Endothelial cell of umbilical vein (primary cell): ENCODE measurements around the gene ARID3B. TPM values are rescaled to one million over a fixed set of nuclear protein-coding genes. Genes with fewer than 3 reads are reported as not detected.

ENCODE experiments used
- BruUV-seq: library from RNA; stranded (reverse); fragments of 400-500 nt; replicated peaks from 2 replicates; lab custom pipeline; 2021; lab: Mats Ljungman, UMichigan
- CTCF ChIA-PET: fragments of 300-600, 350-600 bp; sonication (Branson Sonifier 250); formaldehyde crosslinking; loops from one replicate; lab custom pipeline; 2021; ENCODE audit warnings: antibody characterized with exemption, inconsistent platforms; lab: Charles Lee
- POLR2A ChIA-PET: fragments of 300-600, 350-600 bp; sonication (Branson Sonifier 250); formaldehyde crosslinking; loops from one replicate; lab custom pipeline; 2021; ENCODE audit warnings: antibody characterized with exemption, inconsistent platforms; lab: Charles Lee
- DNase-seq: peaks from one replicate; pipeline ENCODE4 v3.0.0-alpha.2; 2011; ENCODE audit warnings: low read depth, low spot score
- FAIRE-seq: peaks from 2 replicates; lab custom pipeline; 2011; peaks lifted over from hg19 to GRCh38; lab: Jason Lieb, UNC
- H2AFZ ChIP-seq: 2 replicates; pipeline ENCODE4 v1.6.0; 2012; ENCODE audit warnings: low read depth, low read length, control low read depth, inconsistent platforms
- H3K27ac ChIP-seq: 2 replicates; pipeline ENCODE4 v1.5.1; 2011; ENCODE audit warnings: low read depth, mild to moderate bottlenecking, control low read depth, low read length, moderate library complexity; ENCODE audit not compliant: insufficient read depth
- H3K27me3 ChIP-seq, 2 experiments: 2 replicates each; pipeline versions ENCODE4 v1.6.0 to v1.6.1; 2011; ENCODE audit warnings: low read length in 2 of 2, mixed read lengths in 1 of 2; ENCODE audit not compliant: control insufficient read depth in 2 of 2, insufficient read depth in 2 of 2
- H3K36me3 ChIP-seq, 2 experiments: 2 replicates in 1 of 2; 3 replicates in 1 of 2; pipeline ENCODE4 v1.5.1; 2011; ENCODE audit warnings: low read length in 2 of 2, mild to moderate bottlenecking in 1 of 2, moderate library complexity in 1 of 2; ENCODE audit not compliant: control insufficient read depth in 2 of 2, insufficient read depth in 2 of 2; ENCODE audit errors: extremely low read depth in 1 of 2
- H3K4me1 ChIP-seq: 3 replicates; pipeline ENCODE4 v1.5.1; 2011; ENCODE audit warnings: mild to moderate bottlenecking, low read length; ENCODE audit not compliant: control insufficient read depth, insufficient read depth; ENCODE audit errors: extremely low read depth
- H3K4me2 ChIP-seq: 2 replicates; pipeline ENCODE4 v1.6.1; 2011; ENCODE audit warnings: low read length, control low read depth, mixed read lengths; ENCODE audit not compliant: insufficient read depth
- H3K4me3 ChIP-seq, 3 experiments: fragments of 200-600 bp in 1 of 3; sonication (generic), shearing (Covaris generic) in 1 of 3; replicated peaks in 1 of 3; 2 replicates each; pipeline ENCODE4 v1.5.1; 2011 to 2016; ENCODE audit warnings: control low read depth in 3 of 3, low read length in 3 of 3, mild to moderate bottlenecking in 2 of 3, inconsistent platforms in 1 of 3, low read depth in 1 of 3, moderate library complexity in 1 of 3; ENCODE audit not compliant: insufficient read depth in 1 of 3
- H3K79me2 ChIP-seq: 2 replicates; pipeline ENCODE4 v1.6.0; 2012; ENCODE audit warnings: low read length, inconsistent platforms; ENCODE audit not compliant: control insufficient read depth, insufficient read depth
- H3K9ac ChIP-seq: replicated peaks from 2 replicates; pipeline ENCODE3; 2011; ENCODE audit warnings: low read length, control low read depth; ENCODE audit not compliant: insufficient read depth; ENCODE audit errors: extremely low read depth
- H3K9me1 ChIP-seq: replicated peaks from 3 replicates; pipeline ENCODE4 v1.6.0; 2011; ENCODE audit warnings: mild to moderate bottlenecking, low read length; ENCODE audit not compliant: control insufficient read depth, insufficient read depth; ENCODE audit errors: extremely low read depth
- H3K9me3 ChIP-seq: replicated peaks from 2 replicates; pipeline ENCODE4 v1.5.1; 2012; ENCODE audit warnings: low read length, inconsistent platforms; ENCODE audit not compliant: control insufficient read depth, insufficient read depth
- H4K20me1 ChIP-seq: replicated peaks from 2 replicates; pipeline ENCODE3; 2011; ENCODE audit warnings: mild to moderate bottlenecking, low read length; ENCODE audit not compliant: control insufficient read depth, insufficient read depth; ENCODE audit errors: extremely low read depth
- CTCF ChIP-seq, 2 donors: IDR thresholded peaks; 1 replicate in 1 of 2; 2 replicates in 1 of 2; pipeline ENCODE4 v1.5.1; 2011; ENCODE audit warnings: low read length in 2 of 2, mild to moderate bottlenecking in 2 of 2, moderate library complexity in 2 of 2, control low read depth in 1 of 2, inconsistent platforms in 1 of 2, low read depth in 1 of 2; ENCODE audit not compliant: insufficient read depth in 1 of 2; ENCODE audit errors: extremely low read depth in 1 of 2
- EZH2 ChIP-seq: IDR thresholded peaks from 2 replicates; pipeline ENCODE4 v1.6.1; 2012; ENCODE audit warnings: borderline replicate concordance, low read depth, mild to moderate bottlenecking, moderate library complexity, low read length, inconsistent platforms; ENCODE audit not compliant: severe bottlenecking
- FOS ChIP-seq: IDR thresholded peaks from 2 replicates; pipeline ENCODE4 v1.6.1; 2011; ENCODE audit warnings: mild to moderate bottlenecking, low read length, moderate library complexity, borderline replicate concordance; ENCODE audit not compliant: insufficient read depth
- JUN ChIP-seq: IDR thresholded peaks from 2 replicates; pipeline ENCODE4 v1.6.1; 2011; ENCODE audit warnings: borderline replicate concordance, low read depth; ENCODE audit not compliant: insufficient read length, insufficient read depth
- MAX ChIP-seq: IDR thresholded peaks from 2 replicates; pipeline ENCODE4 v1.6.1; 2011; ENCODE audit not compliant: insufficient read depth, insufficient read length
- POLR2A ChIP-seq: IDR thresholded peaks from 2 replicates; pipeline ENCODE4 v1.6.1; 2012; ENCODE audit warnings: low read depth, mild to moderate bottlenecking, control low read depth, low read length
- POLR2AphosphoS5 ChIP-seq: IDR thresholded peaks from 2 replicates; pipeline ENCODE4 v1.6.1; 2012; ENCODE audit warnings: low read depth, mild to moderate bottlenecking, control low read depth, low read length, moderate library complexity; ENCODE audit not compliant: insufficient read depth
- dilution Hi-C: fragments of 300-500 bp; cut with MboI; formaldehyde crosslinking; loops from one replicate; pipeline ENCODE4 v1.15.0; 2019; ENCODE audit warnings: low sequenced_read_pairs; ENCODE audit not compliant: extremely low pct_ligation_motif_present
- intact Hi-C: fragments of 100-400 bp; cut with micrococcal nuclease; formaldehyde crosslinking; loops from one replicate; pipeline ENCODE4 v1.10.0; 2022
- polyA plus RNA-seq, 4 experiments: library from polyadenylated mRNA; depleted of rRNA in 3 of 4; stranded (reverse) in 3 of 4; unstranded in 1 of 4; fragments of >200 nt; gene quantifications; 2 replicates each; pipeline versions ENCODE4 v1.2.1 to v1.2.3, GENCODE V29; 2011 to 2012; ENCODE audit warnings: missing spikeins in 1 of 4
- total RNA-seq: library from RNA; stranded (reverse); gene quantifications from 2 replicates; pipeline ENCODE4 v1.2.3, GENCODE V29; 2021

The ARID3B gene
- total and polyA plus RNA-seq, 2 donors (not counting 3 experiments of a cell fraction or from before 2014, with no cell fraction given) = 6.2 to 10.0 TPM

GRCh38 chr15:74620636-74621545 is 79.9 kb downstream of the ARID3B start:
- Histone ChIP-seq H3K4me1 (peaks cover 9% of the 10 kb centered on the region), H3K79me2 (peaks cover 57% of the 10 kb centered on the region), H3K4me2 (no peak overlapping the region), H4K20me1 (peaks cover 8% of the 10 kb centered on the region), H3K36me3 (peaks cover 33 to 63% of the 10 kb centered on the region in 2 experiments), H3K27me3 (no peaks in the 10 kb centered on the region), H3K9me1 (no peaks in the 10 kb centered on the region), H3K27ac (no peak overlapping the region), H2AFZ (no peak overlapping the region), H3K4me3 (no peak overlapping the region), H3K9ac (no peak overlapping the region), H3K9me3 (no peaks in the 10 kb centered on the region)
- peak; percentile 72 for DNase-seq
- no TSS peak for BruUV-seq
- intact Hi-C loops = loop anchor here (1.0 to 5.0 kb wide), 2 partner anchors 184 to 247 kb away; no protein-coding TSS in a partner anchor
- peak; percentile 84 for FAIRE-seq
- POLR2A ChIA-PET = no interaction called here
- dilution Hi-C loops = no loop called here
- CTCF ChIA-PET = interaction anchor here (0.5 to 8.4 kb wide), 22 partner anchors 12 to 252 kb away, joined by 3 to 82 read pairs (median 4); no protein-coding TSS in a partner anchor
- TF ChIP-seq POLR2AphosphoS5 (peak; percentile 35), POLR2A (peak; percentile 21), MAX (peak; percentile 6), JUN (no peak), CTCF (IDR thresholded peaks at IDR 0.05; ENCODE audit: extremely low read depth in 1 of 2, insufficient read depth in 1 of 2, low read depth in 1 of 2, low read length in 2 of 2) (peak; percentile 99), EZH2 (no peak), FOS (no peak)
